CD14-positive monocyte (primary cell): ENCODE results near the gene CCL11. TPM values are rescaled to one million over a fixed set of nuclear protein-coding genes. Genes with fewer than 3 reads are reported as not detected.

Experiments
- DNase-seq, 3 donors: peaks; one replicate each; pipeline ENCODE4 v3.0.0-alpha.2; 2011 to 2022
- H2AFZ ChIP-seq: 2 replicates; pipeline ENCODE4 v1.6.0; 2012; ENCODE audit warnings: mild to moderate bottlenecking, low read depth, low read length, inconsistent platforms; ENCODE audit not compliant: insufficient read depth, poor library complexity, severe bottlenecking
- H3K27ac ChIP-seq, 2 donors: 1 replicate in 1 of 2; 2 replicates in 1 of 2; pipeline ENCODE4 v1.5.1; 2012 to 2013; ENCODE audit warnings: low read length in 2 of 2, control low read depth in 1 of 2, inconsistent platforms in 1 of 2, low read depth in 1 of 2, mild to moderate bottlenecking in 1 of 2
- H3K27me3 ChIP-seq, 2 donors: one replicate each; pipeline versions ENCODE4 v1.6.0 to v1.6.1; 2011 to 2013; ENCODE audit warnings: low read length in 2 of 2; ENCODE audit not compliant: control insufficient read depth in 2 of 2, insufficient read depth in 2 of 2
- H3K36me3 ChIP-seq, 2 donors: replicated peaks in 1 of 2; 1 replicate in 1 of 2; 2 replicates in 1 of 2; pipeline versions ENCODE4 v1.5.1 to v1.6.1; 2012 to 2013; ENCODE audit warnings: low read length in 2 of 2, control low read depth in 1 of 2, inconsistent platforms in 1 of 2, mild to moderate bottlenecking in 1 of 2; ENCODE audit not compliant: insufficient read depth in 2 of 2, control insufficient read depth in 1 of 2
- H3K4me1 ChIP-seq, 2 donors: 1 replicate in 1 of 2; 2 replicates in 1 of 2; pipeline versions ENCODE4 v1.5.1 to v1.6.1; 2012 to 2013; ENCODE audit warnings: low read length in 2 of 2, control low read depth in 1 of 2, inconsistent platforms in 1 of 2, mild to moderate bottlenecking in 1 of 2, moderate library complexity in 1 of 2; ENCODE audit not compliant: insufficient read depth in 2 of 2, control insufficient read depth in 1 of 2
- H3K4me2 ChIP-seq: replicated peaks from 2 replicates; pipeline ENCODE3; 2012; ENCODE audit warnings: low read length, moderate library complexity, mild to moderate bottlenecking; ENCODE audit not compliant: poor library complexity, severe bottlenecking; ENCODE audit errors: extremely low read depth
- H3K4me3 ChIP-seq, 3 experiments: fragments of 200-600 bp in 1 of 3; sonication (generic) in 1 of 3; replicated peaks in 1 of 3; 1 replicate in 2 of 3; 2 replicates in 1 of 3; pipeline ENCODE4 v1.5.1; 2011 to 2013; ENCODE audit warnings: low read length in 3 of 3, mild to moderate bottlenecking in 3 of 3, control low read depth in 2 of 3, low read depth in 2 of 3, inconsistent platforms in 1 of 3, moderate library complexity in 1 of 3
- H3K79me2 ChIP-seq: 2 replicates; pipeline ENCODE4 v1.6.0; 2012; ENCODE audit warnings: mild to moderate bottlenecking, control low read depth, inconsistent platforms, low read length, moderate library complexity; ENCODE audit not compliant: insufficient read depth
- H3K9ac ChIP-seq: 2 replicates; pipeline ENCODE4 v1.6.0; 2017; ENCODE audit warnings: low read length, mild to moderate bottlenecking; ENCODE audit not compliant: insufficient read depth, poor library complexity, severe bottlenecking
- H3K9me3 ChIP-seq, 2 donors: replicated peaks in 1 of 2; 1 replicate in 1 of 2; 2 replicates in 1 of 2; pipeline versions ENCODE4 v1.5.1 to v1.6.1; 2012 to 2013; ENCODE audit warnings: low read length in 2 of 2, control low read depth in 1 of 2; ENCODE audit not compliant: control insufficient read depth in 1 of 2, insufficient read depth in 1 of 2
- H4K20me1 ChIP-seq: 2 replicates; pipeline ENCODE4 v1.6.0; 2012; ENCODE audit warnings: mild to moderate bottlenecking, low read length, control low read depth, moderate library complexity; ENCODE audit not compliant: insufficient read depth
- H3K27ac Mint-ChIP-seq, 7 donors: one replicate each; pipeline ENCODE4 v1.8.0; 2020; ENCODE audit warnings: mild to moderate bottlenecking in 7 of 7, mixed read lengths in 7 of 7, moderate library complexity in 6 of 7, inconsistent platforms in 2 of 7
- H3K27me3 Mint-ChIP-seq, 3 donors: one replicate each; pipeline ENCODE4 v1.8.0; 2021 to 2022; ENCODE audit warnings: low read depth in 3 of 3, mild to moderate bottlenecking in 3 of 3, mixed read lengths in 3 of 3, moderate library complexity in 3 of 3, inconsistent platforms in 1 of 3
- H3K36me3 Mint-ChIP-seq, 2 donors: one replicate each; pipeline ENCODE4 v1.8.0; 2020; ENCODE audit warnings: mixed read lengths in 2 of 2, inconsistent platforms in 1 of 2, mild to moderate bottlenecking in 1 of 2
- H3K4me1 Mint-ChIP-seq: one replicate; pipeline ENCODE4 v1.8.0; 2020; ENCODE audit warnings: mild to moderate bottlenecking, mixed read lengths
- H3K4me3 Mint-ChIP-seq, 2 donors: one replicate each; pipeline ENCODE4 v1.8.0; 2020; ENCODE audit warnings: mild to moderate bottlenecking in 2 of 2, mixed read lengths in 2 of 2, moderate library complexity in 1 of 2
- H3K9me3 Mint-ChIP-seq, 7 donors: one replicate each; pipeline ENCODE4 v1.8.0; 2020 to 2022; ENCODE audit warnings: mixed read lengths in 7 of 7, mild to moderate bottlenecking in 6 of 7, moderate library complexity in 6 of 7, inconsistent platforms in 2 of 7
- WGBS: methylation state at CpG from one replicate; pipeline ENCODE4 v1.1.5; 2013; ENCODE audit warnings: missing lambda C conversion rate; ENCODE audit not compliant: insufficient coverage; 5-methylcytosine and 5-hydroxymethylcytosine counted together
- intact Hi-C, 2 donors: fragments of 100-400 bp; cut with micrococcal nuclease; formaldehyde crosslinking; loops; one replicate each; pipeline versions ENCODE4 v1.15.0 to v1.15.1; 2023
- polyA plus RNA-seq, 3 donors: library from polyadenylated mRNA; depleted of rRNA in 1 of 3; unstranded in 2 of 3; stranded (reverse) in 1 of 3; fragments of 300-500 nt in 2 of 3; fragments of >200 nt in 1 of 3; fragmentation: Illumina TruSeq in 2 of 3; gene quantifications; 1 replicate in 2 of 3; 2 replicates in 1 of 3; pipeline ENCODE4 v1.2.3, GENCODE V29; 2012 to 2021
- TF ChIP-seq, protein P1 (sequence below): fragments of 200-600 bp; IDR thresholded peaks from one replicate; pipeline ENCODE4 v1.8.0; 2022; ENCODE audit warnings: antibody characterized with exemption, mild to moderate bottlenecking

Gene CCL11
- polyA plus RNA-seq, 3 donors = not detected

DNA sequence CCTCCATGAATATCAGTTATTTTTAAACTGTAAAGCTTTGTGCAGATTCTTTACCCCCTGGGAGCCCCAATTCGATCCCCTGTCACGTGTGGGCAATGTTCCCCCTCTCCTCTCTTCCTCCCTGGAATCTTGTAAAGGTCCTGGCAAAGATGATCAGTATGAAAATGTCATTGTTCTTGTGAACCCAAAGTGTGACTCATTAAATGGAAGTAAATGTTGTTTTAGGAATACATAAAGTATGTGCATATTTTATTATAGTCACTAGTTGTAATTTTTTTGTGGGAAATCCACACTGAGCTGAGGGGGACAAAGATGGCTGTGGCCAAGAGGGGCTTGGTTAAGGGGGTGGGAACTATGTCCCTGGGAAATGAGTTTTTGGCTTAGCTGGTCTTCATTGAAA, 2.3 kb downstream of the CCL11 start:
- Mint-ChIP-seq H3K36me3 (no peaks in the 10 kb centered on the region), H3K27ac (no peak overlapping the region), H3K4me1 (no peaks in the 10 kb centered on the region), H3K4me3 (peak overlapping the region in 1 of 2 donors; percentile 2), H3K9me3 (no peaks in the 10 kb centered on the region), H3K27me3 (peaks cover 9 to 23% (median 10%) of the 10 kb centered on the region in 3 donors)
- Histone ChIP-seq H4K20me1 (no peaks in the 10 kb centered on the region), H2AFZ (no peak overlapping the region), H3K4me3 (no peak overlapping the region), H3K27ac (no peak overlapping the region), H3K9me3 (no peaks in the 10 kb centered on the region), H3K27me3 (peaks cover 0 to 5% of the 10 kb centered on the region in 2 donors), H3K36me3 (no peaks in the 10 kb centered on the region), H3K4me1 (no peaks in the 10 kb centered on the region), H3K4me2 (no peak overlapping the region), H3K9ac (no peak overlapping the region), H3K79me2 (no peaks in the 10 kb centered on the region)
- intact Hi-C loops = no loop called here
- TF ChIP-seq, protein P1, sequence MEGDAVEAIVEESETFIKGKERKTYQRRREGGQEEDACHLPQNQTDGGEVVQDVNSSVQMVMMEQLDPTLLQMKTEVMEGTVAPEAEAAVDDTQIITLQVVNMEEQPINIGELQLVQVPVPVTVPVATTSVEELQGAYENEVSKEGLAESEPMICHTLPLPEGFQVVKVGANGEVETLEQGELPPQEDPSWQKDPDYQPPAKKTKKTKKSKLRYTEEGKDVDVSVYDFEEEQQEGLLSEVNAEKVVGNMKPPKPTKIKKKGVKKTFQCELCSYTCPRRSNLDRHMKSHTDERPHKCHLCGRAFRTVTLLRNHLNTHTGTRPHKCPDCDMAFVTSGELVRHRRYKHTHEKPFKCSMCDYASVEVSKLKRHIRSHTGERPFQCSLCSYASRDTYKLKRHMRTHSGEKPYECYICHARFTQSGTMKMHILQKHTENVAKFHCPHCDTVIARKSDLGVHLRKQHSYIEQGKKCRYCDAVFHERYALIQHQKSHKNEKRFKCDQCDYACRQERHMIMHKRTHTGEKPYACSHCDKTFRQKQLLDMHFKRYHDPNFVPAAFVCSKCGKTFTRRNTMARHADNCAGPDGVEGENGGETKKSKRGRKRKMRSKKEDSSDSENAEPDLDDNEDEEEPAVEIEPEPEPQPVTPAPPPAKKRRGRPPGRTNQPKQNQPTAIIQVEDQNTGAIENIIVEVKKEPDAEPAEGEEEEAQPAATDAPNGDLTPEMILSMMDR = no peak
- no peak for DNase-seq
- no CpG with 5 or more reads among the region's 2 CpGs for WGBS

DNA sequence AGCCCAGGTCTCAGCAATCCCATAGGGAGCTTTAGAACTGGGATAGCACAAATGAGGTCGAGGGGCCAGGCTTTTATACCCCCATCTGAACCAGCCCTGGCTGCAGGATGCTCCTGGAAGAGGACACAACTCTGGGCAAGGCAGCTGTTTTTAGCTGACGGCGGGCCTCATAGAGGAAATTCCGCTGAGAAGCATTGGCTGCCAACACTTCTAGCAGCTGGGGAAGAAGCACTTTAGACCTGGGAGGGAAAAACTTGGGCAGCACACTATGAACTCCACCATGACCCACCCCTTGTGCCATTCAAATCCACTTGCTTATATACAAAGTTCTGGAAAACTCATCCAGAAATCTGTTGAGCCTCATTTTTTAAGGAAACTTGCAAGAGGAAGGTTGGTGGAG, 5.0 kb downstream of the CCL11 start:
- Histone ChIP-seq H3K9me3 (no peaks in the 10 kb centered on the region), H3K4me1 (no peaks in the 10 kb centered on the region), H3K36me3 (no peaks in the 10 kb centered on the region), H3K4me3 (no peak overlapping the region), H2AFZ (no peak overlapping the region), H4K20me1 (no peaks in the 10 kb centered on the region), H3K4me2 (no peak overlapping the region), H3K79me2 (no peaks in the 10 kb centered on the region), H3K9ac (no peak overlapping the region), H3K27me3 (peaks cover 0 to 5% of the 10 kb centered on the region in 2 donors), H3K27ac (no peak overlapping the region)
- Mint-ChIP-seq H3K36me3 (no peaks in the 10 kb centered on the region), H3K4me3 (no peak overlapping the region), H3K9me3 (peaks cover 0 to 2% (median 0%) of the 10 kb centered on the region in 7 donors), H3K27ac (no peak overlapping the region), H3K27me3 (peaks cover 7 to 20% (median 10%) of the 10 kb centered on the region in 3 donors), H3K4me1 (no peaks in the 10 kb centered on the region)
- TF ChIP-seq, protein P1 = no peak
- intact Hi-C loops = no loop called here
- 100% methylated on average over 3 of the region's 4 CpGs for WGBS
- DNase-seq = no peak
